HG03442 (cell line): Measurements from ENCODE around the gene LRP2BP.
"Not testable (repeated sequence)": the region's sequence is repeated elsewhere in the genome, so short reads cannot be mapped to it uniquely, and the experiment has no call there.

ENCODE experiments used
- ATAC-seq: cut with Tn5 transposase; IDR thresholded peaks from one replicate; pipeline ENCODE4 v1.9.1; 2021; ENCODE audit warnings: mild to moderate bottlenecking, moderate library complexity; ENCODE audit not compliant: unreplicated experiment

Gene LRP2BP

GRCh38 chr4:185329879-185330510, 65.7 kb downstream of the LRP2BP start:
- ATAC-seq = peak; percentile 31

DNA sequence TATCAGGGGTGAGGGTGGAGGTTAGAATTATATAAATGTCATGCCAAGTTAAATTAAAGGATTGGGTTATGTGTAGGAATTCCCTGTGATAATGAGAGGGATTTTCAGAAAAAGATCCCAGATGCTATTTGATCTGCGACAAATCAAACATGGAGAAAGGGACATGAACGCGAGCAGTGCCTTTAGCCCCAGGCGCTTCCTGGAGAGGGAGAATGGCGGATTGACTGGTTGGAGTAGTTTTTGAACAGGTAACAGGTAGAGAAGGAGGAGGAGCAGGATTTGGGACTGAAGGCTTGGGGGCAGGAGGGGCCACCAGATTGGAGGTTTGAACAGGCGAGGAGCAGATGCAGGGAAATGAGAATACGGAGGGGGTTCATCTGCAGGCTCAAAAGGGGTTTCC, 67.1 kb downstream of the LRP2BP start:
- no peak for ATAC-seq

- ATAC-seq = not testable (repeated sequence)
These were observed 70.0 kb downstream of the LRP2BP start for GRCh38 chr4:185325721-185326120.

GRCh38 chr4:185324361-185324760, 71.4 kb downstream of the LRP2BP start:
- ATAC-seq = not testable (repeated sequence)

- no peak for ATAC-seq
These were observed 72.1 kb downstream of the LRP2BP start for GRCh38 chr4:185323606-185324005.

- ATAC-seq = no peak
These were observed 72.9 kb downstream of the LRP2BP start for GRCh38 chr4:185322803-185323202.

GRCh38 chr4:185318679-185319078, 77.0 kb downstream of the LRP2BP start:
- ATAC-seq = no peak

DNA sequence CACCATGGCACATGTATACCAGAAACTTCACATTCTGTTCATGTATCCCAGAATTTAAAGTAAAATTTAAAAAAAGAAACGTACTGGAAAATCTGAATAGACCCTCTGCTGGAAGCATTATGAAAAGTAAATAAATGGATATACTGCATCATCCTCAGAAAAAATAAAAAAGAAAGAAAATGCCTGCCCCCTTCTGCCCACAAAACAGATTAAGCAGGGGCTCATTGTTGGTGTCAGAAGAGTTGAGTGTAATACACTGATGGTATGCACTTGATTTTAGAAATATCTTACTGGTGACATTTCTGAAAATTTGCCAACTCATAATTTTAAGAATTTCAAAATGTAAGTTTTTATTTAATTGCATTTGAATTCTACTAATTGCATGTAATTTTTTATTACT, 77.8 kb downstream of the LRP2BP start:
- no peak for ATAC-seq

GRCh38 chr4:185317462-185317861, 78.3 kb downstream of the LRP2BP start:
- not testable (repeated sequence) for ATAC-seq
